ENCODE data around the gene GNA12.

GNA12 gene

GRCh38 chr7:2777898-2778535 is 66.1 kb downstream of the GNA12 start:
- no peak for DNase-seq (ENCODE audit: low read depth in 3 of 3)

GRCh38 chr7:2776401-2776800 is 67.7 kb downstream of the GNA12 start:
- DNase-seq (ENCODE audit: low read depth in 3 of 3), result no peak

DNA sequence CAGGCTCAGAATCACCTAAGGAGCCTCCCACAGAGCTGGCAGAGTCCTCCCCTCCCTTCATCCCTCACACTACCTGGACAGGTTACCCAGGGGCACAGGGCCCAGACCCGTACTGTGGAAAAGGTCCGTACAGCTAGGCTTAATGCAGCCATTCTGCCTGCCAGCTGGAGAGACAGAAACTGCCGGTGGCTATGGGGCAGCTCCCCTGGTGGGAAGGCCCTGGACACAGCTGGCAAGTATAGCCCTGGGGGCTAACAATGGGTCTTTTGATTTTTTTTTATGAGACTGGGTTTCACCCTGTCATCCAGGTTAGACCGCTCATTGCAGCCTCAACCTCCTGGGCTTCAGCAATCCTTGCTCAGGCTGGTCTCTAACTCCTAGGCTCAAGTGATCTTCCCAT is 68.3 kb downstream of the GNA12 start:
- DNase-seq (ENCODE audit: low read depth in 3 of 3), result no peak

- no peak for DNase-seq (ENCODE audit: low read depth in 3 of 3)
Observed at GRCh38 chr7:2775376-2775775, 68.7 kb downstream of the GNA12 start.

DNA sequence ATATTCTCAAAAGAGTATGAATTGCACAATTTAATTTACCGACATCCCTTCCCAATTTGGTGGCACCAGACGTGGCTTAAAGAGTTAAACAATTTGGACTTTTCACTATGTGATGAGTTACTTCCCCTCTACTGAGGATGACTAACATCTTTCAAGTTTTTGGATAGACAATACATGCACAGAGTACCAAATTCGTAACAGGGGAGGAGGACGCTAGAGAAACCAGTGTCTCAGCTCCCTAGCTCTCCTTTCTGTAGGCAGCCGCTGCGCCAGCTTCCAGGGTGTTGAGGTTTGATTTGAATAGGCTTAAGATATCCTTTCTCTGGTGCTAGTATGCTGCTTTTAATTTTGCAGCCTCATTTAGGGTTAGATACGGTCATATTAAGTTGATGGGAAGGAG is 69.2 kb downstream of the GNA12 start:
- DNase-seq (ENCODE audit: low read depth in 3 of 3), result no peak

DNA sequence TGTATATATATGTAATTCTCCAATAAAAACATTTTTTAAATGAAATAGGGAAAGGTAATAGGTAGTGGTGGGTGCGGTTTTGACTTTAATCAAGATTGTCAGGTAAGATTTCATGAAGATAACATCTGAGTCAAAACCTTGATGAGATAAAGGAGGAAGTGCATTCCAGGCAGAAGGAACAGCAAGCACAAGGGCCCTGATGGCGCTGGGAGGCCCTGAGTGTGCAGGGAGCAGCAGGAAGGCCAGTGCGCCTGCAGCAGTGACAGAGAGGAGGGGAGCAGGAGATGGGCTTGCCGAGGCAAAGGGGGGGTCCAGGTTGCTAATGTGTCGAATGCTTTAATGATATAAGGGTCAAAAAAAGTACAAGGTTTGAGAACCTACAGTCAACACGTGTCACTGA is 69.8 kb downstream of the GNA12 start:
- no peak for DNase-seq (ENCODE audit: low read depth in 3 of 3)

DNA sequence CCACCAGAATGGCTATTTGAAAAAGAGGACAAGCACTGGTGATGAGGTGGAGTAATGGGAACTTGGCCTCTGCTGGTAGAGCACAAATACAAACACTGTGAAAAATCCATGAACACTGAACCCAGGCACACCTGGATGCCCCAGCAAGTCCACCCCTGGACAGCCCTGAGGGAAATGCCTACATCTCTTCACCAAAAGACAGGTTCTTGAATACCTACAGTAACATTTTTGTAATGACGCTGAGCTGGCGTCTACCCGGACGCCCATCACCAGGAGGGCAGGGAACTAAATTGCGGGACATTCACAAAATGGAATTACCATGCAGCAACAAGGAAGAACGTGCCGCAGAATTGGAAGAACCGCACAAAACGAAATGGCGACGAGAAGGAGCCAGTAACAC is 70.5 kb downstream of the GNA12 start:
- DNase-seq (ENCODE audit: low read depth in 3 of 3), result no peak

- DNase-seq (ENCODE audit: low read depth in 3 of 3), result no peak
Observed at GRCh38 chr7:2771274-2771731, 72.8 kb downstream of the GNA12 start.

DNA sequence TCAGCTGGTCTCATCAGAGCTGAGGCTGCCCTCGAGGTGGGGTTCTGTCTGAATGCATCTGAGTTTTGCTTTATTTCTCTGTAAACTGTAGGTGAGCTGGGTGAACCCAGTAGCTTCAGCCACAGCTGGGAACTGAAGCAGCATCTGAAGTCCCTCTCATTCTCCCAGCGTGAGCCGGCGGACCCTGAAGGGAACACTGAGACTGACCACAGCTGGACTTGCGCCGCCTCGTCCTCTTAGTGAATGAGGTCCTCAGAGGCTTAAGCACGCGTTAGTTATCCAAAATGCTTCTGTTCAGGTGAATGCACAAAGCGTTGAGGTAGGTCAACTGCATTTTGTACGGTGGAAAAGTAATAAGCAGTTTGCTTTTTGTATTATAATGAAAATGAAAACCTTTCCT is 79.5 kb downstream of the GNA12 start:
- DNase-seq (ENCODE audit: low read depth in 3 of 3), result no peak

DNA sequence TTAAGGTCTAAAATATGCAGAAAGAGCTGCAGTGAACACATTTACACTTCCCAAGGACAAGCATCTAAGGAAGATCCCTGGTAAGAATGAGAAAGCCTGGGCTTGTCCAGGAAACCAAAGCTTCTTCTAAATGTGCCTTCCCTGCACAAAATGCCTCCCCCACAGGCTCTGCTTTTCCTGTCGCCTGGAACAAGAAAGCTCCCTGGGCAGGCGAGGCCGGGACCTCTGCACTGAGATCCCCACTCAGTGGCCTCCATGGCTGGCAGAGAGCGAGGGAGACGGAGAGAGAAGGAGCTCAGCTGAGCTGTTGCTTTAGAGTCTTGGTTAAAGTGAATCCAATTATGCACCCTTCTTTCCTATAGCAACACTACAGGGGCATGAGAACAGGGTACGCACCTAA is 80.5 kb downstream of the GNA12 start:
- no peak for DNase-seq (ENCODE audit: low read depth in 3 of 3)

DNA sequence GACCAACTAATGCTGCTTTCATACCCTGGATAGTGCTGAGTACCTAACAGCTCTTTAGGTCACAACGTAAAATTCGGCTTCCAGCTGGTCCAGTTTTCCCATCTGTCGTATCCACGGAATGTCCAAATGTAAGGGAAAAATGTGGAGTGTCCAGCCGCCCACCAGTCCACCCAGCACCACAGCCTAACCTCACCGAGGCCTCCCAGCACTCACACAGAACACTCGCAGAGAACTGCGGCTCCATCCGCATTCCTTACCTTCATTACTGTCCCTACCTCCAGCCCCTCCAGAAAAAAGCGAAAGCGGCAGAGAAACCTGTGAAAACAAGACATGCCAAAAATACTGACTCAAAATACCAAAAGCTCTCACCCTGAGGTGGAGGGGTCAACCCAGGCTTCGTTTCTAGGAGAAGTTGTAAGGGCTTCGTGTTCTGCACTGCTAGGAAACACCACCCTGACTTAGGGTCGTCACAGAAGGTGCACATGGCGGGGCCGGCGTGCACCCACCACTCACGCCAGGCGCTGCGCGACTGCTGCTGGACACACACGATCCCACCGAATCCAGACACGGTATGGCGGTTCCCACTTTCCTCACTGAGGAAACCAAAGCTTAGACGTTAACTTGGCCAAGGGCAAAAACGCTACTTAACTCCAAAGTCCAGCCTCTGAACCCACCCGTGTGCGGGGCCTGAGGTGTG is 82.2 kb downstream of the GNA12 start:
- no peak for DNase-seq (ENCODE audit: low read depth in 3 of 3)

DNA sequence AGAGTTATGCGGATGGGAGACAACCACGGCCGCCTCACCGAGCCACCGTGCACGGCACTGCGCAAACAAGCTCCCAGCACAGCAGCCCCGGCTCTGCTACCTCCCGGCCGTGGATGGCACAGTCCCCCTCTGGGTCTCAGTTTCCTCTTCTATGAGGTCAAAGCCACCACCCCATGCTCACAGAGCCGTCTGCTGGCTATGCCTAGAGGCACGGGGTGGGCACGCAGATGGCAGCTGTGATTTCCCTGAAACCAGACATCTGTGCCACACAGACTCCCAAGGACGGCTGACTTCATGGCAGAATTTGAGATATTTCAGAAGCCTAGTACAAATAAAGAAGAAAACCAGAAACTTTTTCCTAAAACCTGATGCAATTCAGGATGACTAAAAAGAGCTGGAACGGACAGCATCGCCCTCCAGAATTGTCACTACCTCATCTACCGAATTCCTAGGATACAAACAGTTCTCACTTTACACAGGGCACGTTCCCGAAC is 82.9 kb downstream of the GNA12 start:
- no peak for DNase-seq (ENCODE audit: low read depth in 3 of 3)

DNA sequence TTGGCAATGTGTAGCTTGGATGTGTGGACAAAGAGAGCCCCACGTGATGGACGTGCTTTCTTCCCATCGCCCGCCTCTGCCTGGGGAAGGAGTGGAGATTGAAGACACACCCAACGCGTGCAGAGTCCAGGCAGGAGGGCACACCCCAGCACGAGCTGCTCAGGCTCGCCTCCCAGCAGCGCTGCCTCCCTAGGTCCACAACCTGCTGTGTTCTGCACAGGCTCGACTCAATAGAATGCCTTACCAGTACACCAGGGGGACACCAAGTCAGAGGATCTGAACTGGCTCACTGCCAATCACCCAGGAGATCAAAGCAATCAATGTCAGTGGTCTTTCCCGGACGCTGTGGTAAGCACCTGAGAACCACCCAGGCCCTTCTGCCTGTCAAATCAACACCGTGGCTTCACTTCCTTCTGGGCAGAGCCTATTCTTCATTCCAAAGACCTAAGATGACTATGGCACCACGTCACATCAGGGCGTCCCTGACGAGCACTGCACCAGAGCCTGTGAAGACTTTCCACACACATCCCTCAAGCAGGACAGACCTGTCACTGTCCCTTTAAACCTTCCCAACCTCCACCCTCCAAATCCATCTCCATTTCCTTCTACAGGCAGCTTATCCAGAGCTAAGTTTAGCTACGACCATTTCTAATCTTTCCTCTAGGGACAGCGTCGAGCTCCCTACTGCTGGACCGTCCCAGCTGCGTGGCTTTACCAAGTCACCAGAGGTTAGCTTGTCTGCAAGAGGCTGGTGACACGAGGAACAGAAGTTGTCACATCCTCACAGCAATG is 83.8 kb downstream of the GNA12 start:
- DNase-seq (ENCODE audit: low read depth in 3 of 3), result no peak

- no peak for DNase-seq (ENCODE audit: low read depth in 3 of 3)
Observed at GRCh38 chr7:2759736-2760097, 84.4 kb downstream of the GNA12 start.

GRCh38 chr7:2758673-2759616 is 85.2 kb downstream of the GNA12 start:
- no peak for DNase-seq (ENCODE audit: low read depth in 3 of 3)

DNA sequence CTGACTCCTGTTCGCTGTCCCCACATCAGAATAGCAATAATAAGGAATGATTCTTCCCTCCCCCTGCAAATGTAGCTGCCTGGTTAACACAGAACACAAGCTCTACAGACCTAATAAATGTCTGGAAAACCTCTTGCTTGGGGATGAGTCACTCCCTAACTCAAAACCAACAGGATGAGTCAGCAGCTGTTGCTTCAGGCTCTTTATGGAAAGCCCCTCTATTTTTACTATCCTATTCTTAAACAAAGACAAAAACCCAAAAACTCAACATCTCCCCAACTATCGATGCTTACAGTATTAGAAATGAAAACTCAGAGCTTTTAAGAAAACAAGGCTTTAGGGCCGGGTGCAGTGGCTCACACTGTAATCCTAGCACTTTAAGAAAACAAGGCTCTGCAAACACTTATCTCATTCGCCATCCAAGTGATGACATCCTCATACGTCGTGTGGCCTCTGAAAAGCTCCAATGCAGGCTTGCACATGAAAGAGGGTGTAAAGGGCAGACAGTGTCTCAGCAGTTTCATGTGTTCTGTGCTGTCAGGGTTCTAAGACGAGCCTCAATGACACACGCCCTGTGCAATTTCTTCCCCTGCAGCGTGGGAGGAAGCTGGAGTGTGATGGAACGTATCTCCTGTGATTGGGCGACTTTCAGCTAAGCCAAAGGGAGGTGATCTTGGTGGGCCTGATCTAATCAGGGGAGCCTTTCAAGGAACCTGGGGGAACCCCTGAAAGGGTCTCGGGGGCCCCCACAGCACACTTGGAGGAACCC is 86.0 kb downstream of the GNA12 start:
- DNase-seq (ENCODE audit: low read depth in 3 of 3), result peak; percentile 31 to 42 (median 36)

GRCh38 chr7:2757361-2757903 is 86.7 kb downstream of the GNA12 start:
- DNase-seq (ENCODE audit: low read depth in 3 of 3), result no peak

DNA sequence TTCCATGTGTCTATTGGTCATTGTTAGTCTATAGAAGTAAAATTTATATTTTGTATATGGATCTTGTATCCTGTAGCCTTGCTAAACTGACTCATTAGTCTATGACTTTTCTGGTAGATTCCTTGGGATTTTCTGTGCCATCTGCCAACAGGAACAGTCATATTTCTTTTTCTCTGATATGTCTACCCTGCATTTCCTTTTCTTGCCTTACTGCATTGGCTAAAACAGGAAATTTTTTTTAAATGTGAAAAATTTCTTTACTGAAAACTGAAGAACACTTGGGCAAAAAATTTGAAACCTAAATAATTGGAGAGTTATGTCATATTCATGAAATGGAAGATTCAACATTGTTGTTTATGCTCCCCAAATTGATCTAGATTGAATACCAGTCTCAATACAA is 88.6 kb downstream of the GNA12 start:
- no peak for DNase-seq (ENCODE audit: low read depth in 3 of 3)

- DNase-seq (ENCODE audit: low read depth in 3 of 3), result no peak
Observed at GRCh38 chr7:2754912-2755311, 89.2 kb downstream of the GNA12 start.

- no peak for DNase-seq (ENCODE audit: low read depth in 3 of 3)
Observed at GRCh38 chr7:2754086-2754485, 90.0 kb downstream of the GNA12 start.

DNA sequence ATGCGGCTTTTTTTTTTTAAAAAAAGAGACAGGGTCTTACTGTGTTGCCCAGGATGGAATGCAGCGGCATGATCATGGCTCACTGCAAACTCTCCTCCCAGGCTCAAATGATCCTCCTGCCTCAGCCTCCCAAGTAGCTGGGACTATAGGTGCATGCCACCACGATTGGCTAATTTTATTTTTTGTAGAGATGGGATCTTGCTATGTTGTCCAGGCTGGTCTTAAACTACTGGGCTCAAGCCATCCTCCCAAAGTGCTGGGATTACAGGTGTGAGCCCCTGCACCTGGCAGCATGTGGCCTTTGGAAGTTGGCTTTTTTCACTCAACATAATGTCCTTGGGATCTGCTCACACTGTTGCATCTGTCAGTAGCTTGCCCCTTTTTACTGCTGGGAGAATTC is 91.0 kb downstream of the GNA12 start:
- no peak for DNase-seq (ENCODE audit: low read depth in 3 of 3)

All from stimulated activated CD4-positive, alpha-beta T cell treated with anti-CD3 and anti-CD28 coated beads, TNF-alpha, amount 100 ng/mL, for 4 hours (primary cell).